NCI-H460 (cell line): ENCODE data around the gene C1QTNF7. TPM values are rescaled to one million over a fixed set of nuclear protein-coding genes. Genes with fewer than 3 reads are reported as not detected.

ENCODE experiments used
- small RNA-seq, 2 experiments: library from RNA; depleted of rRNA; stranded (forward); fragments of <200 nt; gene quantifications; one replicate each; pipeline ENCODE3, GENCODE V24; 2014
- total RNA-seq: library from RNA; depleted of rRNA; stranded (reverse); fragments of >200 nt; shearing (Covaris generic); gene quantifications from 2 replicates; pipeline ENCODE4 v1.2.3, GENCODE V29; 2014; rRNA removed

The C1QTNF7 gene
- total RNA-seq, 1 experiment from 2014 or later = not detected

Small RNA genes within 50 kb of the gene (small RNA-seq; reads per million reads assigned to genes)
- 0 reads per million in 2 experiments for gene AC007016.1

Other genes with a start within 250 kb of the C1QTNF7 start
- 12.2 and 14.2 TPM in 2 replicates for gene CC2D2A, start 41.8 kb downstream of the C1QTNF7 start, total RNA-seq
- 40.7 and 41.6 TPM in 2 replicates for gene FBXL5, start 227.3 kb downstream of the C1QTNF7 start, total RNA-seq